A549 (cell line): Measurements from ENCODE around the gene EP400. TPM values are rescaled to one million over a fixed set of nuclear protein-coding genes. Genes with fewer than 3 reads are reported as not detected.
A peak's percentile ranks its signal among the peaks of the same experiment; 100 is the strongest.

Source experiments
- ATAC-seq, 2 experiments: fragments of 200-7000 bp in 1 of 2; fragments of >200 bp in 1 of 2; cut with Nextera tagmentation in 1 of 2; cut with Tn5 transposase in 1 of 2; 3 replicates each; pipeline versions ENCODE4 v1.8.0 to v1.9.1; 2018 to 2020; ENCODE audit warnings: mild to moderate bottlenecking in 1 of 2, moderate library complexity in 1 of 2
- CTCF ChIA-PET: fragments of 300-600 bp; sonication (Branson Sonifier 250); formaldehyde crosslinking; extraction: SDS; loops from one replicate; lab custom pipeline; 2021; ENCODE audit warnings: antibody characterized with exemption, inconsistent platforms; lab: Yijun Ruan, JAX
- POLR2A ChIA-PET: fragments of 350-600 bp; formaldehyde crosslinking; extraction: SDS; loops from one replicate; lab custom pipeline; 2021; ENCODE audit warnings: antibody characterized with exemption, inconsistent platforms; lab: Yijun Ruan, JAX
- DNase-seq, 2 experiments: peaks; one replicate each; pipeline versions ENCODE4 v3.0.0 to v3.0.0-alpha.2; 2011 to 2016; ENCODE audit warnings: low read depth in 1 of 2, low spot score in 1 of 2
- FAIRE-seq: peaks from 2 replicates; lab custom pipeline; 2011; peaks lifted over from hg19 to GRCh38; lab: Jason Lieb, UNC
- H3K27ac ChIP-seq, 2 experiments: fragments of >200 bp; sonication (Bioruptor Twin); formaldehyde crosslinking; 3 replicates each; pipeline ENCODE4 v1.5.1; 2016 to 2017
- H3K4me1 ChIP-seq: fragments of >200 bp; sonication (Bioruptor Twin); formaldehyde crosslinking; 3 replicates; pipeline ENCODE4 v1.6.1; 2016
- H3K4me2 ChIP-seq: fragments of >200 bp; sonication (Bioruptor Twin); formaldehyde crosslinking; 3 replicates; pipeline ENCODE4 v1.6.1; 2016
- H3K4me3 ChIP-seq: fragments of >200 bp; sonication (Bioruptor Twin); formaldehyde crosslinking; 3 replicates; pipeline ENCODE4 v1.5.1; 2016
- H3K9me3 ChIP-seq: fragments of >200 bp; sonication (Bioruptor Twin); formaldehyde crosslinking; 3 replicates; pipeline ENCODE4 v1.6.1; 2016
- BHLHE40 ChIP-seq: IDR thresholded peaks from 2 replicates; pipeline ENCODE4 v1.6.1; 2012; ENCODE audit warnings: low read depth, low read length, inconsistent platforms
- CBX8 ChIP-seq: fragments of 200-600 bp; sonication (generic); IDR thresholded peaks from 2 replicates; pipeline ENCODE4 v1.6.1; 2016
- CEBPB ChIP-seq, 2 experiments: fragments of >200 bp in 1 of 2; sonication (Bioruptor Twin) in 1 of 2; formaldehyde crosslinking in 1 of 2; IDR thresholded peaks; 2 replicates each; pipeline ENCODE4 v1.6.1; 2012 to 2016
- CHD4 ChIP-seq: fragments of 200-600 bp; sonication (generic); IDR thresholded peaks from 2 replicates; pipeline ENCODE4 v1.6.1; 2016; ENCODE audit warnings: antibody characterized with exemption, mild to moderate bottlenecking, borderline replicate concordance
- EHMT2 ChIP-seq: fragments of 200-600 bp; sonication (generic); IDR thresholded peaks from 2 replicates; pipeline ENCODE4 v1.6.1; 2016; ENCODE audit warnings: antibody characterized with exemption, low read depth, mild to moderate bottlenecking, moderate library complexity
- GATA3 ChIP-seq: IDR thresholded peaks from 2 replicates; pipeline ENCODE4 v1.6.1; 2012; ENCODE audit warnings: borderline replicate concordance
- HMGXB4 ChIP-seq: fragments of 250-450 bp; sonication (Bioruptor Pico); IDR thresholded peaks from 2 replicates; pipeline ENCODE4 v1.5.0; 2021; ENCODE audit warnings: mild to moderate bottlenecking, moderate library complexity, borderline replicate concordance
- HOXB5 ChIP-seq: fragments of 250-450 bp; sonication (Bioruptor Pico); IDR thresholded peaks from 2 replicates; pipeline ENCODE4 v1.5.0; 2020; ENCODE audit warnings: mild to moderate bottlenecking, moderate library complexity
- KDM5A ChIP-seq: fragments of 200-600 bp; sonication (generic); IDR thresholded peaks from 2 replicates; pipeline ENCODE4 v1.6.1; 2016; ENCODE audit warnings: antibody characterized with exemption, mild to moderate bottlenecking
- MAFK ChIP-seq: fragments of 450-650 bp; IDR thresholded peaks from 2 replicates; pipeline ENCODE4 v1.6.1; 2014; ENCODE audit not compliant: partially characterized antibody
- MAZ ChIP-seq: fragments of 150-350 bp; IDR thresholded peaks from 2 replicates; pipeline ENCODE4 v1.6.1; 2014; ENCODE audit warnings: antibody characterized with exemption, low read depth, low read length, borderline replicate concordance
- MYC ChIP-seq: IDR thresholded peaks from 2 replicates; pipeline ENCODE4 v1.6.1; 2012; ENCODE audit warnings: mild to moderate bottlenecking, inconsistent platforms, low read length, improper control_type of control experiment, borderline replicate concordance
- NFE2L2 ChIP-seq: fragments of 150-350 bp; conservative IDR thresholded peaks from 2 replicates; pipeline ENCODE4 v1.6.1; 2014; ENCODE audit warnings: low read length
- POLR2A ChIP-seq: IDR thresholded peaks from 2 replicates; pipeline ENCODE4 v1.6.1; 2012; ENCODE audit warnings: mild to moderate bottlenecking, low read length
- POLR2AphosphoS2 ChIP-seq: conservative IDR thresholded peaks from 2 replicates; pipeline ENCODE4 v1.6.1; 2012; ENCODE audit warnings: low read length, improper control_type of control experiment, inconsistent platforms
- RARB ChIP-seq: fragments of 250-450 bp; sonication (Bioruptor Pico); IDR thresholded peaks from 2 replicates; pipeline ENCODE4 v1.8.0; 2021; ENCODE audit warnings: mild to moderate bottlenecking, moderate library complexity
- RCOR1 ChIP-seq: fragments of 150-350 bp; IDR thresholded peaks from 2 replicates; pipeline ENCODE4 v1.6.1; 2014; ENCODE audit warnings: antibody characterized with exemption, low read length, low read depth
- TP53 ChIP-seq: fragments of 250-450 bp; sonication (Bioruptor Pico); IDR thresholded peaks from 2 replicates; pipeline ENCODE4 v1.5.0; 2021; ENCODE audit warnings: mild to moderate bottlenecking, moderate library complexity
- ZNF302 ChIP-seq: fragments of 250-450 bp; sonication (Bioruptor Pico); IDR thresholded peaks from 2 replicates; pipeline ENCODE4 v1.9.0; 2021; ENCODE audit warnings: inconsistent platforms, mild to moderate bottlenecking, moderate library complexity
- WGBS: methylation state at CpG from one replicate; pipeline ENCODE4 v1.1.6; 2017; ENCODE audit errors: missing lambda C conversion rate; 5-methylcytosine and 5-hydroxymethylcytosine counted together
- polyA plus RNA-seq, 4 experiments: library from polyadenylated mRNA; depleted of rRNA in 3 of 4; stranded (reverse); fragments of >200 nt; fragmentation: RNase III in 1 of 4; extraction: RNeasy Plus Mini Kit Qiagen cat#74134 plus additional on column Dnase treatment in 1 of 4; gene quantifications; 2 replicates in 3 of 4; 3 replicates in 1 of 4; pipeline ENCODE4 v1.2.3, GENCODE V29; 2011 to 2017
- TF ChIP-seq, protein P1 (sequence below): fragments of 150-350 bp; IDR thresholded peaks from 2 replicates; pipeline ENCODE4 v1.6.1; 2014; ENCODE audit warnings: low read depth, mild to moderate bottlenecking, low read length
- TF ChIP-seq, protein P2 (sequence below): fragments of >200 bp; sonication (Bioruptor Twin); formaldehyde crosslinking; IDR thresholded peaks from 3 replicates; pipeline ENCODE4 v1.5.1; 2016
- TF ChIP-seq, protein P3 (sequence below): IDR thresholded peaks from 2 replicates; pipeline ENCODE4 v1.6.1; 2012; ENCODE audit warnings: low read depth, borderline replicate concordance
- TF ChIP-seq, protein P4 (sequence below): fragments of >200 bp; sonication (Bioruptor Twin); formaldehyde crosslinking; IDR thresholded peaks from 3 replicates; pipeline ENCODE4 v1.6.1; 2016

EP400 gene
- polyA plus RNA-seq, 2 of the 4 experiments (the other 2 are of a cell fraction): 9.7 to 15.2 TPM

GRCh38 chr12:131986361-131986760 is 36.6 kb downstream of the EP400 start (continued):
- no peak for TF ChIP-seq EHMT2
- TF ChIP-seq, all 56 proteins: peak for 0

DNA sequence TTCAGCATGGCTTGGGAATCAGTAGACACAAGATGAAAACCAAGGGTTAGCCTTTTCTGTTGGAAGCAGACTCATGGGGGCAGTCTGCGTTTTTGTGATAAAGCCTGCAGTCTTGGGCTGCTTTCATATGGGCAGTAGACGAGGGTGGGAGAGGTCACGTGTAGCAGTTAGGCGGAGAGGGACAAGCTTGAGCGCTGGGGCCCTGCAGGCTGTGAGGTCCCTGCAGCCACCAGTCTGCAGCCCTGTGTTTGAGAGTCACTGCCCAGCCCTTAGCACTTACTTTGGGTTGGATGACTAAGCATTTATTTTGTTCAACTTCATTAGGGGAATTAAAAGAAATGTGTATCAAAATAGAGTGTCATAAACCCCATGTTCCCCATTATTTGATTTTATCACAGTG is 37.2 kb downstream of the EP400 start:
- 93% methylated on average over 5 of the region's 5 CpGs for WGBS
- no peak for FAIRE-seq
- H3K9me3 ChIP-seq: no peaks in the 10 kb centered on the region
- no peak overlapping the region for H3K4me3 ChIP-seq
- TF ChIP-seq TP53 (CRISPR knock-in tag) (no peak), GATA3 (no peak), BHLHE40 (no peak), NFE2L2 (peak; percentile 88), MAZ (no peak), KDM5A (no peak), MAFK (peak; percentile 82), MYC (no peak)
- TF ChIP-seq, protein P1, sequence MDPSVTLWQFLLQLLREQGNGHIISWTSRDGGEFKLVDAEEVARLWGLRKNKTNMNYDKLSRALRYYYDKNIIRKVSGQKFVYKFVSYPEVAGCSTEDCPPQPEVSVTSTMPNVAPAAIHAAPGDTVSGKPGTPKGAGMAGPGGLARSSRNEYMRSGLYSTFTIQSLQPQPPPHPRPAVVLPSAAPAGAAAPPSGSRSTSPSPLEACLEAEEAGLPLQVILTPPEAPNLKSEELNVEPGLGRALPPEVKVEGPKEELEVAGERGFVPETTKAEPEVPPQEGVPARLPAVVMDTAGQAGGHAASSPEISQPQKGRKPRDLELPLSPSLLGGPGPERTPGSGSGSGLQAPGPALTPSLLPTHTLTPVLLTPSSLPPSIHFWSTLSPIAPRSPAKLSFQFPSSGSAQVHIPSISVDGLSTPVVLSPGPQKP: no peak
- TF ChIP-seq, protein P2, sequence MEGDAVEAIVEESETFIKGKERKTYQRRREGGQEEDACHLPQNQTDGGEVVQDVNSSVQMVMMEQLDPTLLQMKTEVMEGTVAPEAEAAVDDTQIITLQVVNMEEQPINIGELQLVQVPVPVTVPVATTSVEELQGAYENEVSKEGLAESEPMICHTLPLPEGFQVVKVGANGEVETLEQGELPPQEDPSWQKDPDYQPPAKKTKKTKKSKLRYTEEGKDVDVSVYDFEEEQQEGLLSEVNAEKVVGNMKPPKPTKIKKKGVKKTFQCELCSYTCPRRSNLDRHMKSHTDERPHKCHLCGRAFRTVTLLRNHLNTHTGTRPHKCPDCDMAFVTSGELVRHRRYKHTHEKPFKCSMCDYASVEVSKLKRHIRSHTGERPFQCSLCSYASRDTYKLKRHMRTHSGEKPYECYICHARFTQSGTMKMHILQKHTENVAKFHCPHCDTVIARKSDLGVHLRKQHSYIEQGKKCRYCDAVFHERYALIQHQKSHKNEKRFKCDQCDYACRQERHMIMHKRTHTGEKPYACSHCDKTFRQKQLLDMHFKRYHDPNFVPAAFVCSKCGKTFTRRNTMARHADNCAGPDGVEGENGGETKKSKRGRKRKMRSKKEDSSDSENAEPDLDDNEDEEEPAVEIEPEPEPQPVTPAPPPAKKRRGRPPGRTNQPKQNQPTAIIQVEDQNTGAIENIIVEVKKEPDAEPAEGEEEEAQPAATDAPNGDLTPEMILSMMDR: no peak
- 0 out of 6 replicates have a peak, but pooled peaks of 1 of the 2 experiments have one; percentile 32 for ATAC-seq
- peak overlapping the region; percentile 43 to 68; a peak in 4 of 6 replicates for H3K27ac ChIP-seq
- no peak for DNase-seq
- H3K4me2 ChIP-seq: no peak overlapping the region
- H3K4me1 ChIP-seq: peaks cover 11% of the 10 kb centered on the region
- ChIA-PET CTCF (interaction anchor here (3.1 kb wide), 1 partner anchor 16 kb away, joined by 13 read pairs; no protein-coding TSS in a partner anchor), POLR2A (no interaction called here)

DNA sequence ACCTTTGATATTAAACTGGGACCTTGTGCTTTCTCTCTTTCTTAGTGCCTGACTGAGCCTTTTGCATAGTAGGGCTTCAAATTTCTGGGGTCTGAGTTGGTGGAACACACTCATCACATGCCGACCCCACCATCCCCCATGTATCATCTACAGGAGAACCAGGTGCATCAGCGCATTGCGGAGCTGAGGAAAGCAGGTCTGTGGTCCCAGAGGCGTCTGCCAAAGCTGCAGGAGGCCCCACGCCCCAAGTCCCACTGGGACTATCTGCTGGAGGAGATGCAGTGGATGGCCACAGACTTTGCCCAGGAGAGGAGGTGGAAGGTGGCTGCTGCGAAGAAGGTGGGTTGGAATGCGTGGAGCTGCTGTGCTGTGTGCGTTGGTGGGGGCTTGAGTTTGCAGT is 37.8 kb downstream of the EP400 start:
- FAIRE-seq (no peak), DNase-seq (no peak)
- no peak overlapping the region for H3K4me3 ChIP-seq
- no peak for TF ChIP-seq HMGXB4 (CRISPR knock-in tag)
- TF ChIP-seq, protein P3, sequence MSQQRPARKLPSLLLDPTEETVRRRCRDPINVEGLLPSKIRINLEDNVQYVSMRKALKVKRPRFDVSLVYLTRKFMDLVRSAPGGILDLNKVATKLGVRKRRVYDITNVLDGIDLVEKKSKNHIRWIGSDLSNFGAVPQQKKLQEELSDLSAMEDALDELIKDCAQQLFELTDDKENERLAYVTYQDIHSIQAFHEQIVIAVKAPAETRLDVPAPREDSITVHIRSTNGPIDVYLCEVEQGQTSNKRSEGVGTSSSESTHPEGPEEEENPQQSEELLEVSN: no peak
- no peak for TF ChIP-seq CEBPB (IDR thresholded peaks at IDR 0.05)
- no peak for TF ChIP-seq ZNF302 (CRISPR knock-in tag)
- no peak for TF ChIP-seq CBX8
- TF ChIP-seq, protein P2: no peak
- TF ChIP-seq MAZ: no peak
- TF ChIP-seq POLR2A: no peak
- TF ChIP-seq RCOR1: no peak
- TF ChIP-seq CHD4: no peak
- TF ChIP-seq EHMT2: no peak
- TF ChIP-seq HOXB5 (CRISPR knock-in tag): no peak
- TF ChIP-seq, protein P4, sequence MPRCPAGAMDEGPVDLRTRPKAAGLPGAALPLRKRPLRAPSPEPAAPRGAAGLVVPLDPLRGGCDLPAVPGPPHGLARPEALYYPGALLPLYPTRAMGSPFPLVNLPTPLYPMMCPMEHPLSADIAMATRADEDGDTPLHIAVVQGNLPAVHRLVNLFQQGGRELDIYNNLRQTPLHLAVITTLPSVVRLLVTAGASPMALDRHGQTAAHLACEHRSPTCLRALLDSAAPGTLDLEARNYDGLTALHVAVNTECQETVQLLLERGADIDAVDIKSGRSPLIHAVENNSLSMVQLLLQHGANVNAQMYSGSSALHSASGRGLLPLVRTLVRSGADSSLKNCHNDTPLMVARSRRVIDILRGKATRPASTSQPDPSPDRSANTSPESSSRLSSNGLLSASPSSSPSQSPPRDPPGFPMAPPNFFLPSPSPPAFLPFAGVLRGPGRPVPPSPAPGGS: no peak
- no peak for TF ChIP-seq POLR2AphosphoS2
- TF ChIP-seq RARB: no peak
- TF ChIP-seq, all 56 proteins: peak for 0
- ChIA-PET POLR2A (no interaction called here), CTCF (interaction anchor here (3.1 to 3.2 kb wide), 2 partner anchors 15 to 136 kb away, joined by 13 read pairs; no protein-coding TSS in a partner anchor)
- peak overlapping the region; percentile 43 to 68; a peak in 4 of 6 replicates for H3K27ac ChIP-seq
- ATAC-seq: no peak
- H3K9me3 ChIP-seq: no peaks in the 10 kb centered on the region
- peaks cover 11% of the 10 kb centered on the region for H3K4me1 ChIP-seq
- WGBS: 88% methylated on average over 8 of the region's 8 CpGs
- H3K4me2 ChIP-seq: no peak overlapping the region
